OCI-LY1 (cell line): ENCODE measurements around the gene GKN2.

Experiments used
- H2AFZ ChIP-seq: fragments of 200-600 bp; sonication (generic), shearing (Covaris generic); 2 replicates; pipeline ENCODE4 v1.6.0; 2014; ENCODE audit warnings: antibody characterized with exemption, mild to moderate bottlenecking, low read length
- H3F3A ChIP-seq: fragments of 200-600 bp; sonication (generic), shearing (Covaris generic); 2 replicates; pipeline ENCODE4 v1.6.0; 2014; ENCODE audit warnings: mild to moderate bottlenecking, antibody characterized with exemption, low read length, moderate library complexity; ENCODE audit not compliant: insufficient read depth
- H3K27ac ChIP-seq: fragments of 200-600 bp; sonication (generic); 2 replicates; pipeline ENCODE4 v1.5.1; 2014; ENCODE audit warnings: low read length, mixed run types, mild to moderate bottlenecking, low read depth; ENCODE audit not compliant: poor library complexity, severe bottlenecking
- H3K27me3 ChIP-seq: fragments of 200-600 bp; sonication (generic); 2 replicates; pipeline ENCODE4 v1.6.0; 2014; ENCODE audit warnings: antibody characterized with exemption, mild to moderate bottlenecking, low read length, moderate library complexity; ENCODE audit not compliant: insufficient read depth
- H3K36me3 ChIP-seq: fragments of 200-600 bp; sonication (generic); 2 replicates; pipeline ENCODE4 v1.6.1; 2014; ENCODE audit warnings: mild to moderate bottlenecking, antibody characterized with exemption, low read length, moderate library complexity, mixed read lengths; ENCODE audit not compliant: insufficient read depth
- H3K4me1 ChIP-seq: fragments of 200-600 bp; sonication (generic); 2 replicates; pipeline ENCODE4 v1.5.1; 2014; ENCODE audit warnings: mild to moderate bottlenecking, low read length, moderate library complexity; ENCODE audit not compliant: insufficient read depth, severe bottlenecking
- H3K4me2 ChIP-seq: fragments of 200-600 bp; sonication (generic), shearing (Covaris generic); 2 replicates; pipeline ENCODE4 v1.6.1; 2014; ENCODE audit warnings: low read length
- H3K4me3 ChIP-seq: fragments of 200-600 bp; sonication (generic); 2 replicates; pipeline ENCODE4 v1.5.1; 2014; ENCODE audit warnings: low read length, low read depth, mild to moderate bottlenecking, mixed read lengths; ENCODE audit not compliant: poor library complexity, severe bottlenecking
- H3K79me2 ChIP-seq: fragments of 200-600 bp; shearing (Covaris generic); 2 replicates; pipeline ENCODE4 v1.6.1; 2016; ENCODE audit warnings: mixed run types, low read length, mixed read lengths; ENCODE audit not compliant: insufficient read depth
- H3K9ac ChIP-seq: fragments of 200-600 bp; sonication (generic), shearing (Covaris generic); 2 replicates; pipeline ENCODE4 v1.6.1; 2014; ENCODE audit warnings: mild to moderate bottlenecking, low read length, mixed read lengths
- H3K9me2 ChIP-seq: fragments of 200-600 bp; sonication (generic), shearing (Covaris generic); 2 replicates; pipeline ENCODE4 v1.6.1; 2014; ENCODE audit warnings: low read depth, mild to moderate bottlenecking, low read length, mixed read lengths
- H3K9me3 ChIP-seq: fragments of 200-600 bp; shearing (Covaris generic); 2 replicates; pipeline ENCODE4 v1.6.1; 2014; ENCODE audit warnings: low read length, mixed read lengths
- H4K20me1 ChIP-seq: fragments of 200-600 bp; sonication (generic), shearing (Covaris generic); 2 replicates; pipeline ENCODE4 v1.6.0; 2016; ENCODE audit warnings: mild to moderate bottlenecking, low read length; ENCODE audit not compliant: insufficient read depth
- CTCF ChIP-seq: fragments of 200-600 bp; sonication (generic), shearing (Covaris generic); IDR thresholded peaks from 2 replicates; pipeline ENCODE4 v1.5.1; 2017; ENCODE audit warnings: mild to moderate bottlenecking, antibody characterized with exemption, low read length, moderate library complexity, mixed read lengths
- EZH2 ChIP-seq: fragments of 200-600 bp; sonication (generic), shearing (Covaris generic); IDR thresholded peaks from 2 replicates; pipeline ENCODE4 v1.8.0; 2017; ENCODE audit warnings: borderline replicate concordance, mixed run types, mild to moderate bottlenecking, antibody characterized with exemption, low read length, moderate library complexity, mixed read lengths

Gene GKN2

GRCh38 chr2:68907232-68907919 is 45.3 kb downstream of the GKN2 start:
- H3K4me1 ChIP-seq = peaks cover 32% of the 10 kb centered on the region
- H3K27ac ChIP-seq = peak overlapping the region; percentile 97
- no peaks in the 10 kb centered on the region for H3K9me2 ChIP-seq

GRCh38 chr2:68906716-68907115 is 46.0 kb downstream of the GKN2 start:
- Histone ChIP-seq H3K27me3 (no peaks in the 10 kb centered on the region), H3K27ac (peak overlapping the region; percentile 97)
- no peak for TF ChIP-seq CTCF
- no peak for TF ChIP-seq EZH2

More at GRCh38 chr2:68907232-68907919, 45.3 kb downstream of the GKN2 start:
- peak overlapping the region; percentile 17; the same call in 1 of the 2 replicates for H2AFZ ChIP-seq
- no peaks in the 10 kb centered on the region for H3K36me3 ChIP-seq
- H3F3A ChIP-seq = no peaks in the 10 kb centered on the region
- H3K4me3 ChIP-seq = peak overlapping the region; percentile 39
- H3K9me3 ChIP-seq = peaks cover 6% of the 10 kb centered on the region; the same call in 1 of the 2 replicates
- peak overlapping the region; percentile 60 for H3K4me2 ChIP-seq
- no peaks in the 10 kb centered on the region for H3K27me3 ChIP-seq
- H3K79me2 ChIP-seq = no peaks in the 10 kb centered on the region
- TF ChIP-seq CTCF (no peak), EZH2 (no peak)
- H4K20me1 ChIP-seq = no peaks in the 10 kb centered on the region
- peak overlapping the region; percentile 70 for H3K9ac ChIP-seq

GRCh38 chr2:68905116-68905515 is 47.6 kb downstream of the GKN2 start:
- Histone ChIP-seq H3K79me2 (no peaks in the 10 kb centered on the region), H3K4me3 (no peak overlapping the region), H3K4me2 (no peak overlapping the region), H3K9me2 (no peaks in the 10 kb centered on the region), H2AFZ (no peak overlapping the region), H4K20me1 (no peaks in the 10 kb centered on the region), H3K27me3 (no peaks in the 10 kb centered on the region), H3K36me3 (no peaks in the 10 kb centered on the region), H3K4me1 (peaks cover 32% of the 10 kb centered on the region), H3F3A (no peaks in the 10 kb centered on the region), H3K9me3 (peaks cover 13% of the 10 kb centered on the region; the same call in 1 of the 2 replicates), H3K27ac (no peak overlapping the region), H3K9ac (no peak overlapping the region)
- no peak for TF ChIP-seq EZH2
- TF ChIP-seq CTCF = no peak

More at GRCh38 chr2:68906716-68907115, 46.0 kb downstream of the GKN2 start:
- H3K4me2 ChIP-seq = no peak overlapping the region
- H3K9me3 ChIP-seq = peaks cover 9% of the 10 kb centered on the region; the same call in 1 of the 2 replicates
- no peaks in the 10 kb centered on the region for H3K9me2 ChIP-seq
- H3K79me2 ChIP-seq = no peaks in the 10 kb centered on the region
- H2AFZ ChIP-seq = peak overlapping the region; percentile 97; the same call in 1 of the 2 replicates
- no peaks in the 10 kb centered on the region for H4K20me1 ChIP-seq
- H3K9ac ChIP-seq = no peak overlapping the region; the same call in 1 of the 2 replicates
- peaks cover 32% of the 10 kb centered on the region for H3K4me1 ChIP-seq
- H3F3A ChIP-seq = no peaks in the 10 kb centered on the region
- no peak overlapping the region for H3K4me3 ChIP-seq
- H3K36me3 ChIP-seq = no peaks in the 10 kb centered on the region
